Measurements from ENCODE around the gene TRUB2. TPM values are rescaled to one million over a fixed set of nuclear protein-coding genes. Genes with fewer than 3 reads are reported as not detected.

TRUB2 gene
- total RNA-seq, 2 experiments from 2014 or later = 29.7 to 30.3 TPM

GRCh38 chr9:128276008-128276573 lies 46.2 kb downstream of the TRUB2 start, which contains the start of gene SWI5:
SWI5 (plus strand) TSS chr9:128276276.
- Histone ChIP-seq H3K4me1 (ENCODE audit: insufficient read depth, low read length, poor library complexity, severe bottlenecking) (peaks cover 16% of the 10 kb centered on the region), H3K4me2 (ENCODE audit: low read length) (peak within 1 kb of the TSS; percentile 100), H2AFZ (ENCODE audit: low read length) (peak within 1 kb of the TSS; percentile 85), H3K36me3 (ENCODE audit: insufficient read depth, low read length) (peaks cover 20% of the 10 kb centered on the region; the same call in 1 of the 2 replicates), H3K27ac (ENCODE audit: low read depth, low read length, poor library complexity, severe bottlenecking) (peak within 1 kb of the TSS; percentile 10), H3K4me3 (ENCODE audit: low read depth, low read length, poor library complexity, severe bottlenecking) (peak within 1 kb of the TSS; percentile 97), H3K9me3 (ENCODE audit: low read length) (no peaks in the 10 kb centered on the region), H3K9me2 (ENCODE audit: insufficient read depth, low read length) (no peaks in the 10 kb centered on the region), H3K79me2 (ENCODE audit: insufficient read depth, low read depth, low read length) (peaks cover 9% of the 10 kb centered on the region; the same call in 1 of the 2 replicates), H4K20me1 (ENCODE audit: insufficient read depth, low read length) (no peaks in the 10 kb centered on the region)
- no TSS peak for BruUV-seq (replicated peaks)
- intact Hi-C loops (cut with micrococcal nuclease; ENCODE audit: unreplicated experiment) = loop anchor here (5.0 kb wide), 1 partner anchor 46 kb away; the partner anchor contains the start of genes COQ4 and TRUB2
- CTCF ChIA-PET (ENCODE audit: unreplicated experiment) = interaction anchor here (1.0 kb wide), 1 partner anchor 65 kb away, joined by 5 read pairs; no protein-coding TSS in a partner anchor
- TF ChIP-seq CTCF (conservative IDR thresholded peaks at IDR 0.05; ENCODE audit: low read length) = no peak
- TF ChIP-seq EZH2phosphoT487 (IDR thresholded peaks at IDR 0.05; ENCODE audit: borderline replicate concordance, low read depth, low read length) = no peak
- POLR2A ChIA-PET = interaction anchor here (0.6 to 1.2 kb wide), 7 partner anchors 8 to 188 kb away, joined by 3 to 6 read pairs (median 3); no protein-coding TSS in a partner anchor
- DNase-seq (ENCODE audit: low spot score) = peak; percentile 100

GRCh38 chr9:128275198-128276007 lies 46.8 kb downstream of the TRUB2 start, which contains the start of gene GOLGA2:
GOLGA2 (minus strand) TSS chr9:128276007; CDS start chr9:128275976, 31 bp downstream.
- BruUV-seq (replicated peaks) = no TSS peak
- Histone ChIP-seq H3K4me1 (ENCODE audit: insufficient read depth, low read length, poor library complexity, severe bottlenecking) (peaks cover 16% of the 10 kb centered on the region), H2AFZ (ENCODE audit: low read length) (peak within 1 kb of the TSS; percentile 85), H3K4me2 (ENCODE audit: low read length) (peak within 1 kb of the TSS; percentile 100), H3K79me2 (ENCODE audit: insufficient read depth, low read depth, low read length) (peaks cover 9% of the 10 kb centered on the region; the same call in 1 of the 2 replicates), H3K9me3 (ENCODE audit: low read length) (no peaks in the 10 kb centered on the region), H3K27ac (ENCODE audit: low read depth, low read length, poor library complexity, severe bottlenecking) (peak within 1 kb of the TSS; percentile 10), H3K4me3 (ENCODE audit: low read depth, low read length, poor library complexity, severe bottlenecking) (peak within 1 kb of the TSS; percentile 97), H4K20me1 (ENCODE audit: insufficient read depth, low read length) (no peaks in the 10 kb centered on the region), H3K36me3 (ENCODE audit: insufficient read depth, low read length) (peaks cover 20% of the 10 kb centered on the region; the same call in 1 of the 2 replicates), H3K9me2 (ENCODE audit: insufficient read depth, low read length) (no peaks in the 10 kb centered on the region)
- CTCF ChIA-PET (ENCODE audit: unreplicated experiment) = interaction anchor here (1.0 kb wide), 1 partner anchor 66 kb away, joined by 5 read pairs; no protein-coding TSS in a partner anchor
- no peak for TF ChIP-seq CTCF (conservative IDR thresholded peaks at IDR 0.05; ENCODE audit: low read length)
- no peak for TF ChIP-seq EZH2phosphoT487 (IDR thresholded peaks at IDR 0.05; ENCODE audit: borderline replicate concordance, low read depth, low read length)
- POLR2A ChIA-PET = interaction anchor here (0.6 to 1.2 kb wide), 7 partner anchors 7 to 188 kb away, joined by 3 to 6 read pairs (median 3); no protein-coding TSS in a partner anchor
- no peak for DNase-seq (ENCODE audit: low spot score)
- intact Hi-C loops (cut with micrococcal nuclease; ENCODE audit: unreplicated experiment) = loop anchor here (5.0 kb wide), 1 partner anchor 47 kb away; the partner anchor contains the start of genes COQ4 and TRUB2
